ENCODE measurements around the gene ABLIM2.
A peak's percentile ranks its signal among the peaks of the same experiment; 100 is the strongest.

Gene ABLIM2

GRCh38 chr4:7989654-7990053 is 169.0 kb downstream of the ABLIM2 start:
- DNase-seq (ENCODE audit: low read depth in 1 of 2, low spot score in 1 of 2), result no peak

- DNase-seq (ENCODE audit: low read depth in 1 of 2, low spot score in 1 of 2), result no peak
Observed at GRCh38 chr4:7988437-7988836, 170.2 kb downstream of the ABLIM2 start.

- peak; percentile 55 to 59 for DNase-seq (ENCODE audit: low read depth in 1 of 2, low spot score in 1 of 2)
Observed at GRCh38 chr4:7987148-7987989, 171.2 kb downstream of the ABLIM2 start.

GRCh38 chr4:7985891-7986441 is 172.6 kb downstream of the ABLIM2 start:
- no peak for DNase-seq (ENCODE audit: low read depth in 1 of 2, low spot score in 1 of 2)

GRCh38 chr4:7985072-7985471 is 173.5 kb downstream of the ABLIM2 start:
- no peak for DNase-seq (ENCODE audit: low read depth in 1 of 2, low spot score in 1 of 2)

DNA sequence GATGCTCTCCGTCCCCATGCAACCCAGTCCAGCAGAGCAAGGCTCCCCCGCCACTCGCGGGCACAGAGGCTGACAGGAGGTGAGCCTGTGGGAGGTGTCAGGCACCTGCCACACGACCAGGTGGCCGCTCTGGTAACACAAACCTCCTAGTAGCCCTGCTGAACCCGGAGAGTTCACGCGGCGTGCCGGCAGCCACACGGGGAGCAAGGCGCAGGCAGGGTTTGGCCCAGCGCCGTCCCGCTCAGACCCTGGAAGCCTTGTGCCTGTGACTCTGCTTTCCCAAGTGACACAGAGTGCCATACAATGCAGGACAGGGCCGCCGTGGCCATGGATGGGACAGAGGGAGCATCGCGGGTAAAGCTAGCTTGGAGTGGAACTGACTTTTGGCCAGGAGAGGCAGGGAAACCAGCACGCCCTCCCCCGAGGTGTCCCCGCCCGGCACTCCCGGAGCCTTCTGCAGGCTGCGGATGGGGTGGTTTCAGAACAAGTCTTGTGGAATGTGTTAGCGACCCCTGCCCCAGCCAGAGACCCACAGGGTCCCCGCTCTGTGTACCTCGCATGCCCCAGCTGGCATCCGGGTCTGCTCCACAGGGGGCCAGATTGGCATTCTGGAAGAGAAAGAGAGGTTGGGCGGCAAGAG is 174.2 kb downstream of the ABLIM2 start:
- no peak for DNase-seq (ENCODE audit: low read depth in 1 of 2, low spot score in 1 of 2)

DNA sequence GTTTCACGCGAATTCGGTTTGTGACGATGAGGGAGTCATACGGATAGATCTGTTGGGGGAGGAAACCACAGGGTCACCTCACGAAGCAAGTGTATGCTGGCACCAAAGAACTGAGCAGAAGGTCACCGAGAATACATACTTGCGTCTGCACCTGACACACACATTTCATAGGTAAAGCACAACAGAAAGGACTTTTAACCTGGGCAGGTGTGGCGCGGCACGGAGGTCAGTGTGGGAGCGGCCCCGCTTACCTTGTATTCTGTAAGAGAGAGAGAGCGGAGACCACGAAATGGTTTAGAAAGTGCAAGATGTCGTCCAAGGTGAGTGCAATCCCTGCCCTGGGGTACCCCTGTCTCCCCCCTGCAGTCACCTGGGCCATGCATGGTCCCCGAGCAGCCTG is 175.3 kb downstream of the ABLIM2 start:
- no peak for DNase-seq (ENCODE audit: low read depth in 1 of 2, low spot score in 1 of 2)

GRCh38 chr4:7981738-7982394 is 176.7 kb downstream of the ABLIM2 start:
- no peak for DNase-seq (ENCODE audit: low read depth in 1 of 2, low spot score in 1 of 2)

DNA sequence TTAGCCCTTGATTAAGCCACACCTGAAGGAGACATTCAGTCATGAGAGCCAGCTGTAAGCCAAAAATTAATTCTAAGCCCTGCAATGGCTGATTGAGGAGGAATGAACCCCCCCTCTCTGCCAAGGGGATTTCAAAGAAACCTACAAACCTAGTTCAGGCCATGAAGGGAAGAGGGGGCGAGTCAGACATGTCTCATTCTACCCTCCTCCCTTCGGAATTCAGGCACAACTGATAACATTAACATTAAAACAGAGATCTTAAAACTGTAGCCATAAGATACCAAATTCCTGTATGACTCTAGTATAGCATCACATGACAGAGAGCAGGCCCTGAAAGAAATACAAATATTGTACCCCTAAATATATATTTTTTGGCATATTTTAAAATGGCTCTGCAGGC is 178.6 kb downstream of the ABLIM2 start:
- no peak for DNase-seq (ENCODE audit: low read depth in 1 of 2, low spot score in 1 of 2)

GRCh38 chr4:7979652-7979968 is 179.0 kb downstream of the ABLIM2 start:
- DNase-seq (ENCODE audit: low read depth in 1 of 2, low spot score in 1 of 2), result no peak

- DNase-seq (ENCODE audit: low read depth in 1 of 2, low spot score in 1 of 2), result no peak
Observed at GRCh38 chr4:7978907-7979651, 179.5 kb downstream of the ABLIM2 start.

GRCh38 chr4:7978489-7978888 is 180.1 kb downstream of the ABLIM2 start:
- DNase-seq (ENCODE audit: low read depth in 1 of 2, low spot score in 1 of 2), result no peak

DNA sequence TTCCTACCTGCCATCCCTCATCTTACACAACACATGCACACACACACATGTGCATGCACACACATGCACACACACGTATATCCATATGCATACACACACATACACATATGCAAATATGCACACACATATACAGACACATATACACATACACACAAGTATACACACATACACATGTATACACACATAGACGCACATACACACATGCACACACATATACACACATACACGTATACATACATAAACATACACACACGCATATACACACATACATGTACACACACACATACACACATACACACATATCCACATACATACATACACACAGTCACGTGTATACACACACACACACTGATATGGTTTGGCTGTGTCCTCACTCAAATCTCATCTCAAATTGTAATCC is 182.0 kb downstream of the ABLIM2 start:
- DNase-seq (ENCODE audit: low read depth in 1 of 2, low spot score in 1 of 2), result no peak

GRCh38 chr4:7976025-7976424 is 182.6 kb downstream of the ABLIM2 start:
- no peak for DNase-seq (ENCODE audit: low read depth in 1 of 2, low spot score in 1 of 2)

- no peak for DNase-seq (ENCODE audit: low read depth in 1 of 2, low spot score in 1 of 2)
Observed at GRCh38 chr4:7974425-7974824, 184.2 kb downstream of the ABLIM2 start.

DNA sequence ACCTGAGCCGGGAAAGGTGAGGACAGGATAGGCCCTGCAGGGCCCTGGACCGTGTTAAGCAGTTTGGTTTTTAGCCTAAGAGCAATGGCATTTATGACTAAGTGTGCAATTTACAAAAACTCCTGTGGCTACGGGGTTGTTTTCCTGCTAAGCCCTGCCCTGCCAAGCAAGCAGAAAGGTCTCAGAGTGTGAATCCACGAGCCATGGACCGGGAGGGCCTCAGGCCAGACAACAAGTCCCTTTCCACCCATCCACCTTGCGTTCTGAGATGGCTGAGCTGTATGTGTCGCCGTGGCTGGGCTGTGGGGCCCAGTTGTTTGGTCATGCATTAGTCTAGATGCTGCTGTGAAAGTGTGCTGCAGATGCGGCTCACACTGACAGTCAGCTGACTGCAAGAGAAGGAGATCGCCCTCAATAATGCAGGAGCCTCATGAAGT is 185.1 kb downstream of the ABLIM2 start:
- DNase-seq (ENCODE audit: low read depth in 1 of 2, low spot score in 1 of 2), result no peak

- no peak for DNase-seq (ENCODE audit: low read depth in 1 of 2, low spot score in 1 of 2)
Observed at GRCh38 chr4:7971881-7972500, 186.6 kb downstream of the ABLIM2 start.

DNA sequence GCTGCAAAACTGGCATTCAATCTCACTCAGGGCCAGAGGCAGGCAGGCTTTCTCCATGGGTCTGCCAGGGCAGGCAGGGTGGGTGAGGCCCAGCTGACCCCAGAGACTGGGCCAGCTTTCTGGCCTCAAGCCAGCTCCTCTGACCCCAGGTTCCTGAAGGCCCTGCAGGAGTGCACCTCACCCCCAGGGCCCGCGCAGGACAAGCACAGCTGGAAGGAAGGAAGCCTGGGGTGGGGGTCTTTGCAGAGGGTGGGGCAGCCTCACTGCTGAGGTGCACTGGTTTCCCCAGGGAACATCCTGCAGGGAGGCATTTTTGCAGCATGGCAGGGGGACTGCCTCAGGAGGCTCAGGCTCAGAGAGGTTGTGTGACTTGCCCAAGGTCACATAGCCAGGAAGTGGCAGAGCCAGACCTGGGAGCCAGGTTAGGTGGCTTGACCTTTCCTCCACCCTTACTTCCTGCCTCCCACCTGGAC is 187.4 kb downstream of the ABLIM2 start:
- DNase-seq (ENCODE audit: low read depth in 1 of 2, low spot score in 1 of 2), result no peak

DNA sequence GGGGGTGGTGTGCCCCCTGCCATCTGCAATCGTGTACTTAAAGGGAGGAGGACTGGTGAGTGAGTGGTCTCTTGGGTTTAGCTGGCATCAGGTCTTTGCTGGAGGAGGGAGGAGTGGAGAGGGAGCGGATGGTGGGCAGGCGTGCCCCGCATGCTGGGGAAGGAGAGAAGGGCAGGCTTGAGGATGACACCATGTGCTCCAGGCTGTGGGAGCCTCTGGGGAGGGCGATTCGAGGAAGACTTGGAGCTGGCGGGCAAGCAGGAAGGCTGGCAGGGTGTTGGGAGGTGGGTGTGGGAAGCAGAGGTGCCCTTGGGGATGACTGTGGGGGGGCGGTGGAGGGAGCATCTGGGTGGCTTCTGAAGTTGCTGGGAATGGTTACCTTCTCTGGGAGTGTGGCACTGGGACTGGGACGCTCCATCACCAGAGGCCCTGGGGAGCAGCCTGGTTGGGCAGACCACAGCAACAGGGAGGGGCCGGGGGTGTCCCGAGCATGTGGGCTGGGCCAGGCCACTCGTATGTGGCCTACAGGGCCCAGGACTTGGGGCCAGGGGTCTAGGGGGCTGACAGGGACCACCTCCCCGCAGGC is 188.2 kb downstream of the ABLIM2 start:
- no peak for DNase-seq (ENCODE audit: low read depth in 1 of 2, low spot score in 1 of 2)

DNA sequence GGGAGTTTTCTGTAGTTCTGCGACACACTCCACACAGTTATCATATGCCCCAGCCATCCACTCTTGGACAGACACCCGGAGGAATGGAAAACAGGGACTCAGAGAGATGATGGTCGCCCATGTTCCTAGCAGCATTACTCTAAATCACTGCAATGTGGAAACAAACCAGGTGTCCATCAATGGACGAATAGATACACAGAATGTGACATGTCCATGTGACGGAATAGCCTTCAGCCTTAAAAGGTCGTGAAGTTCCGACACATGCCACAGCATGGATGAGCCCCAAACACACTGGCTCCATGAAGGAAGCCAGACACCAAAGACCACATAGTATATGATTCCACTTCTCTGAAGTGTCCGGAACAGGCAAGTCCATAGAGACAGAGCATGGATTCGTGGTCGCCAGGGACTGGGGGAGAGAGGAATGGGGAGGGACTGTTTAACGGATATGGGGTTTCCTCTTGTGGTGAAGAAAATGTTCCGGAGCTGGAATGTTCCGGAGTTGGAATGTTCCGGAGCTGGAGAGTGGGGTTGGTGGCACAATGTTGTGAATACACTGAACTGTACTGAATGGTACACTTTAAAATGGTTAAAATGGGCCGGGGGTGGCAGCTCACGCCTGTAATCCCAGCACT is 190.2 kb downstream of the ABLIM2 start:
- no peak for DNase-seq (ENCODE audit: low read depth in 1 of 2, low spot score in 1 of 2)

All from stimulated activated CD4-positive, alpha-beta T cell treated with anti-CD3 and anti-CD28 coated beads, Interleukin-15, amount 100 ng/mL, for 1 hour (primary cell).